ENCODE data around the gene RALGAPA2.

DNA sequence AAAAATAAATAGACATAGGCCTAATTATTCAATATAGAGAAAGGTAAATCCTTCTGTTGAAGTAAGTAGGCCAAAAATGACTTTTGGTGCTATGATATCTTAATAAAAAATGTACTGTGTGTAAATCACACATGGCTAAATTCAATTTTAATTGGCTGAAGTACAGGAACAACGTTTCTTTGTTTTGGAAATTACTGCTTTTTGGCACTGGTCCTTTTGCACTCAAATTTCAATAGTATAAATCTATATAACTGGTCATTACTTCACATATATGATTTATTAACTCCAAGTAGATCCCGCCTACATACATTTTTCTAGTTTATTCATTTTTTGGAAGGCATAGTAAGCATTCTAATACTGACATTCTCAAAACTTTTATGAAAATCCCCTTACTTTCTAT, 114.5 kb downstream of the RALGAPA2 start:
- TF ChIP-seq, protein P1, sequence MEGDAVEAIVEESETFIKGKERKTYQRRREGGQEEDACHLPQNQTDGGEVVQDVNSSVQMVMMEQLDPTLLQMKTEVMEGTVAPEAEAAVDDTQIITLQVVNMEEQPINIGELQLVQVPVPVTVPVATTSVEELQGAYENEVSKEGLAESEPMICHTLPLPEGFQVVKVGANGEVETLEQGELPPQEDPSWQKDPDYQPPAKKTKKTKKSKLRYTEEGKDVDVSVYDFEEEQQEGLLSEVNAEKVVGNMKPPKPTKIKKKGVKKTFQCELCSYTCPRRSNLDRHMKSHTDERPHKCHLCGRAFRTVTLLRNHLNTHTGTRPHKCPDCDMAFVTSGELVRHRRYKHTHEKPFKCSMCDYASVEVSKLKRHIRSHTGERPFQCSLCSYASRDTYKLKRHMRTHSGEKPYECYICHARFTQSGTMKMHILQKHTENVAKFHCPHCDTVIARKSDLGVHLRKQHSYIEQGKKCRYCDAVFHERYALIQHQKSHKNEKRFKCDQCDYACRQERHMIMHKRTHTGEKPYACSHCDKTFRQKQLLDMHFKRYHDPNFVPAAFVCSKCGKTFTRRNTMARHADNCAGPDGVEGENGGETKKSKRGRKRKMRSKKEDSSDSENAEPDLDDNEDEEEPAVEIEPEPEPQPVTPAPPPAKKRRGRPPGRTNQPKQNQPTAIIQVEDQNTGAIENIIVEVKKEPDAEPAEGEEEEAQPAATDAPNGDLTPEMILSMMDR (IDR thresholded peaks at IDR 0.05; ENCODE audit: insufficient read depth, low read length) = no peak
- TF ChIP-seq POLR2AphosphoS5 (IDR thresholded peaks at IDR 0.05; ENCODE audit: low read depth) (no peak), SPI1 (IDR thresholded peaks at IDR 0.05; ENCODE audit: borderline replicate concordance, low read depth) (no peak), GABPA (IDR thresholded peaks at IDR 0.05; ENCODE audit: low read depth) (no peak)

All from HL-60 (cell line).